GM18873 (cell line): ENCODE data around the gene CCDC78.

ENCODE experiments used
- ATAC-seq: cut with Tn5 transposase; IDR thresholded peaks from one replicate; pipeline ENCODE4 v1.9.1; 2021; ENCODE audit warnings: mild to moderate bottlenecking, moderate library complexity, moderate number of reproducible peaks; ENCODE audit not compliant: unreplicated experiment, low FRiP score

The CCDC78 gene

GRCh38 chr16:682493-683395 is 43.5 kb downstream of the CCDC78 start:
- no peak for ATAC-seq

DNA sequence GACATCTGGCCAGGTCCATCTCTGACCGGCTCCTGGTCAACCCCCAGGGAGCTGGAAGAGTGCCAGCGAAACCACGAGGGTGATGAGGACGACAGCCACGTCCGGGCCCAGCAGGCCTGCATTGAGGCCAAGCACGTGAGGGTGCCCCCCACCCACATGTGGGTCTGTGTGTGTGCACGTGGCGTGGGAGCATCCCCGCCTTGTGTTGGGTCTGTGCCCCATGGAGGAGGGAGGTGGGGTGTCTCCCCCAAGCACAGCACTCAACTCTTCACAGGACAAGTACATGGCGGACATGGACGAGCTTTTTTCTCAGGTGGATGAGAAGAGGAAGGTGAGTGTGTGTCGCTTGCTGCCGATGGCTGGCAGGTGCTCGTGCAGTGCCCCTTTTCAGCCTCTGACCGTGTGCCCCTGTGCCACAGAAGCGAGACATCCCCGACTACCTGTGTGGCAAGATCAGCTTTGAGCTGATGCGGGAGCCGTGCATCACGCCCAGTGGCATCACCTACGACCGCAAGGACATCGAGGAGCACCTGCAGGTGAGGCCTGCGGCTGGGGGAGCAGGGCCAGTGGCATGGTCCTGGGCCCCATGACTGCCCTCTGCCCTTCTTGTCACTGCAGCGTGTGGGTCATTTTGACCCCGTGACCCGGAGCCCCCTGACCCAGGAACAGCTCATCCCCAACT is 44.4 kb downstream of the CCDC78 start:
- ATAC-seq = no peak

DNA sequence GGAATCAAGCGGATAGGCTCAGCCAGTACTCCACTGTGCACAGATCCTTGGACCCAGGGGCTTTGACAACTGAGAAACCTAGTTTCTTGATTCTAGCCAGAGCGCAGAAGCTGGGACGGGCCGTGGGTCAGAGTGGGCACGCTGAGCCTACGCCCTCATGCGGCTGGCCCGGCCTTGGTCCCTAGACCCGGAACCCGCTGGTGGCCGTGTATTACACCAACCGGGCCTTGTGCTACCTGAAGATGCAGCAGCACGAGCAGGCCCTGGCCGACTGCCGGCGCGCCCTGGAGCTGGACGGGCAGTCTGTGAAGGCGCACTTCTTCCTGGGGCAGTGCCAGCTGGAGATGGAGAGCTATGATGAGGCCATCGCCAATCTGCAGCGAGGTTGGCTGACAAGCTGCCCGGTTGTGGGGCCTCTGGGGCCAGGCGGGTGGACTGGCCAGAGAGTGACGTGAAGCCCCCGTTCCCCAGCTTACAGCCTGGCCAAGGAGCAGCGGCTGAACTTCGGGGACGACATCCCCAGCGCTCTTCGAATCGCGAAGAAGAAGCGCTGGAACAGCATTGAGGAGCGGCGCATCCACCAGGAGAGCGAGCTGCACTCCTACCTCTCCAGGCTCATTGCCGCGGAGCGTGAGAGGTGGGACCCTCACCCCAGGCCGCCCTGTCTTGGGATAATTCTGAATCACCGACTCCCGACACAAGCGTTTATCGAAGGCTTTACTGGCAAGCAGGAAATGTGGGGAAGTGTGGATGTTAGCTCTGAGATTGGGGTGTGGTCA is 45.1 kb downstream of the CCDC78 start:
- no peak for ATAC-seq

DNA sequence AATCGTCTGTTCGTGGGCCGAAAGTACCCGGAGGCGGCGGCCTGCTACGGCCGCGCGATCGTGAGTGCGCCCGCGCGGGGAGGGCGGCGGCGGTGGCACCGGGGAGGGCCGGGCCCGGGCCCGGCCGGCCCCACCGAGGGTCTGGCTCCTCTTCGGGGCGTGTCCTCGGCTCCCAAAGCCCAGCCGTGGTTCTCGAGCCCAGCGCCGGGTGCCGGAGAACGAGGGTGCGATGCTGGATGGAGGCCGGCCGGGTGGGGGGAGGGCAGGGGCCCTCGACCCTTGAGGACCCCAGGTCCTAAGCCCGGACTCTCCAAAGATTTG is 45.7 kb downstream of the CCDC78 start:
- no peak for ATAC-seq

GRCh38 chr16:679814-680624 is 46.2 kb downstream of the CCDC78 start, which contains the start of gene STUB1:
STUB1 (plus strand) TSS chr16:680410; CDS start chr16:680526, 116 bp downstream.
- ATAC-seq = no peak

DNA sequence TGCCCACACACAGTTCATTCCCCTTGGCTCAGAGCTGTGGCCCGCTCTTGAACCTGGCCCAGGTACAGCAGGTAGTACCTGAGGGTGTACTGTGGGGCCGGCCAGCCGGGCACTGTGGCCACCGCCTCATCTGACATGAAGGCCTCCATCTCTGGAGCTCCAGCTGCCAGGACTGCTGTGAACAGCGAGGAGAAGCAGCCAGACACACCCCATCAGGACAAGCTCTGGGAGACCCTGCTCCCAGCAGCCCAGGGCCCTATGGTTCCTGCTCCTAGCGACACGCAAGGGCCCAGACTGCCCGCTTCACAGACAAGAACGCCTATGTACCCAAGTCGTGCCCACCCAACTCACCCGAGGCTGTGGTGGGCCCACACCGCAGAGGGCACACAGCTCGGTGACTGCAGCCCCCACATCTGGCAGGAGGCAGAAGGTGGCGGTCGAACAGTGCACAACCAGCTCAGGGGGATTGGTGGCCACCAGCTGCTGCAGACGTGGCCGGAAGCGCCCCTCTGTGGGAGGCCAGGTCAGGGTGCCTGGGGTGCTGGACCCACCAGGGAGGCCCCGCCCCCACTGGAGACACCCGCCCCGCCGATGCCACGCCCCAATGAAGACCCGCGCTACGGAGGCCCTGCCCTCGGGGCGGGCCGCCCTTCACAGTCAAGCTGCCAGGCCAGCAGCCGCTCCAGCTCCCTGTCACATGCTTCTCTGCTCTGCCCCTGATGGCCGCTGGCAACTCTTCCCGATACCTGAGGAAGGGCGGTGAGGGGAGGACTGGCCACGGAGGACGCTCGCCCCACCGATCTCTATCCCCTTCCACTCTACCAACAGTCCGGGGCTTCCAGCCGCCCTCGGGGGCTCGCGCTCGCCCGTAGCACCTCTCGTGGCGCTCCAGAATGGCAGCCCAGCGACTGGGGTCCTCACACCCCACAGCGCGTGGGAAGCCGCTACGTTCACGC is 47.1 kb downstream of the CCDC78 start:
- ATAC-seq = no peak

- no peak for ATAC-seq
These were observed 47.9 kb downstream of the CCDC78 start for GRCh38 chr16:678209-678857.

- no peak for ATAC-seq
These were observed 48.7 kb downstream of the CCDC78 start for GRCh38 chr16:677316-678190.

- ATAC-seq = no peak
These were observed 49.3 kb downstream of the CCDC78 start for GRCh38 chr16:676913-677312.

DNA sequence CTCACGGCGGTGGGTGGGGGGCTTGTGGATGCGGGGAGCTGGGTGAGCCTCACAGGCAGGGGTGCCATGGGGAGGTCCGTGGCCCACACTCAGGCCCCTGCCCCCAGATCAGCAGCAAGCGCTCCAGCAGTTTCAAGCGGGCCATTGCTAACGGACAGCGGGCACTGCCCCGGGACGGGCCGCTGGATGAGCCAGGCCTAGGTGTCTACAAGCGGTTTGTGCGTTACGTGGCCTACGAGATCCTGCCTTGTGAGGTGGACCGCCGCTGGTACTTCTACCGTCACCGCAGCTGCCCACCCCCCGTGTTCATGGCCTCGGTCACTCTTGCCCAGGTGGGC is 49.7 kb downstream of the CCDC78 start:
- ATAC-seq = no peak

- no peak for ATAC-seq
These were observed 50.2 kb downstream of the CCDC78 start for GRCh38 chr16:675884-676564.

- ATAC-seq = no peak
These were observed 51.0 kb downstream of the CCDC78 start, which contains the start of gene RHBDL1 for GRCh38 chr16:674968-675883. RHBDL1 (plus strand) TSS chr16:675671; CDS start chr16:675791, 120 bp downstream.

DNA sequence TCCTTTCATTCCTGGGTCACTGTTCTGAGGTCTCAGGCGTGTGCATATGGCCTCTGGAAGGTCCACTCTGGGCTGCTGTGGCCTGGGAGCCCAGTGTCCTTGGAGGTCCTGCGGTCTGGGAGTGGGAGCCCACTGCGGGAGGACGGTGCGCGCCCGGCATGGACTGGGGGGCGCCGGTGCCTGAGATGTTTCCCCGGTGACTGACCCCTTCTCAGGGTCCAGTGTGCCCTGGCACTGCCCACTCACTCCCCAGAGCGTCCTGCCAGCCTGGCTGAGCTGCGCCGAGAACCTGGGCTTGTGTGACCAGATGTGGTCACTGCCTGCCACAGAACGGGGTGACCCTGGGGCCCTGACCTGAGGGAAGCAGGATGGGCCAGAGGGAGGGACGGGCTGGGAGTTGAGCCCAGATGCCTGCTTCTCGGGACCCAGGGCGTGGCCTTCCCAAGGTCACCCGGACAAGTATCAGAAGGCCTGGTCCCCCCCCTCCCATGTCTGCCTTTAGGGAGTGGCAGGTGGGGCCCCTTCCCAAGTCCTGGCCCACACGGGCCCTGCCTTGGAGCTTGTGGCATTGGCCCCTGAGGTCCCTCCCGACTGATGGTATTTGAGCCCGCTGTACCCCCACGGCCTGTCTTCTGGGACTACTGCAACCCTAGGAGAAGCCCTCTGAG is 51.9 kb downstream of the CCDC78 start:
- no peak for ATAC-seq

DNA sequence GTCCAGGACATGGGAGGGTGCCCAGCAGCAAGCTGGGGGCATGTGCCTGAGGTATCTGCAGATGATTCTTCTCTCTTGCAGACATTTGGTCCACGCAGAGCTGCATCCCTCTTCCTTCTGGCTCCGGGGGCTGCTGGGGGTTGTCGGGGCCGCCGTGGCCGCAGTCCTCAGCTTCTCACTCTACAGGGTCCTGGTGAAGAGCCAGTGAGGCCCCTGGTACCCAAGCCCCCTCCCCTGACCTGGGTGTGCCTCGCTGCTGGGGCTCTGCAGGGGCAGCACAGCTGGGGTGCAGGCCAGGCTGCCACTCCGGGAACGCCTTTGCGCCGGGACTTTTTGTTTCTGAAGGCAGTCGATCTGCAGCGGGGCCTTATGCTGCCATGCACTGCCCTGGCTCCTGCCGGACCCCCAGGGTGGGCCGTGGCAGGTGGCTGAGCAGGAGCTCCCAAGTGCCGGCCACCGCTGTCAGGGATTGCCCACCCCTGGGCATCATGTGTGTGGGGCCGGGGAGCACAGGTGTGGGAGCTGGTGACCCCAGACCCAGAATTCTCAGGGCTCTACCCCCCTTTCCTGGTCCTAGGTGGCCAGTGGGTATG is 52.7 kb downstream of the CCDC78 start:
- ATAC-seq = no peak

DNA sequence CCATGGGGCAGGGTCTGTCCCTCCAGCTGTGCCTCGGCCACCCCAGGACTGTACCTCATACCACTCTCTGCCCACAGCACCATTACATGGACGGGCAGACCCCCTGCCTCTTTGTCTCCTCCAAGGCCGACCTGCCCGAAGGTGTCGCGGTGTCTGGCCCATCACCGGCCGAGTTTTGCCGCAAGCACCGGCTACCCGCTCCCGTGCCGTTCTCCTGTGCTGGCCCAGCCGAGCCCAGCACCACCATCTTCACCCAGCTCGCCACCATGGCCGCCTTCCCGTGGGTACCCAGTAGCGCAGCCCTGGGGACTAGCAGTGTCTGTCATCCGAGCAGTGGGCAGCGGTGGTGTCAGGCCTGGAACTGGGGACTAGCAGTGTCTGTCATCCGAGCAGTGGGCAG is 53.4 kb downstream of the CCDC78 start:
- no peak for ATAC-seq
